DLD1 (cell line): Measurements from ENCODE around the gene CXorf51B.
"Not testable (repeated sequence)": the region's sequence is repeated elsewhere in the genome, so short reads cannot be mapped to it uniquely, and the experiment has no call there.

Experiments
- in situ Hi-C: cut with HindIII; loops from 2 replicates; pipeline ENCODE4 v1.10.0; 2017; ENCODE audit warnings: low sequenced_read_pairs

The CXorf51B gene

DNA sequence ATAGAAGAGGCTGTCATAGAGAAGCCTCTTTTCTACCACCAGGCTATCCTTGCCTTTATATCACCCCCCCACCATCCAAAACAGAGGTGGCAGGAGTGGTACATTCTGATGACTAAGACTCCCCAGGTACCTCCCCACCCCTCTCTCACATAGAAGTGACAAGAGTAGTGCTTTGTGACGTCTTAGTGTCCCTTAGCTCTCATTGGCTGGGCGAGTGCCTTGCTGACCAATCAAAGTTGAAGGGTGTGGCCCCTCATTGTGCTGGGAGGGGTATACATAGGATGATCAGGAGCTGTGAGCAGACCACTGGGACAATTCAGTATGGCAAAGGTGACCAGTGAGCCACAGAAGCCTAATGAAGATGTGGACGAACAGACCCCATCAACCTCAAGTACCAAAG, at the start of gene CXorf51B:
CXorf51B (plus strand) TSS at position 301 of the 400 bp plus-strand sequence; CDS start at position 322, 21 bp downstream.
- in situ Hi-C loops: not testable (repeated sequence)

DNA sequence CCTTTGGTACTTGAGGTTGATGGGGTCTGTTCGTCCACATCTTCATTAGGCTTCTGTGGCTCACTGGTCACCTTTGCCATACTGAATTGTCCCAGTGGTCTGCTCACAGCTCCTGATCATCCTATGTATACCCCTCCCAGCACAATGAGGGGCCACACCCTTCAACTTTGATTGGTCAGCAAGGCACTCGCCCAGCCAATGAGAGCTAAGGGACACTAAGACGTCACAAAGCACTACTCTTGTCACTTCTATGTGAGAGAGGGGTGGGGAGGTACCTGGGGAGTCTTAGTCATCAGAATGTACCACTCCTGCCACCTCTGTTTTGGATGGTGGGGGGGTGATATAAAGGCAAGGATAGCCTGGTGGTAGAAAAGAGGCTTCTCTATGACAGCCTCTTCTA, 5.1 kb downstream of the CXorf51B start, which contains the start of gene CXorf51A:
CXorf51A (minus strand) TSS at position 101 of the 400 bp plus-strand sequence; CDS start at position 80, 21 bp downstream.
- in situ Hi-C loops: not testable (repeated sequence)

DNA sequence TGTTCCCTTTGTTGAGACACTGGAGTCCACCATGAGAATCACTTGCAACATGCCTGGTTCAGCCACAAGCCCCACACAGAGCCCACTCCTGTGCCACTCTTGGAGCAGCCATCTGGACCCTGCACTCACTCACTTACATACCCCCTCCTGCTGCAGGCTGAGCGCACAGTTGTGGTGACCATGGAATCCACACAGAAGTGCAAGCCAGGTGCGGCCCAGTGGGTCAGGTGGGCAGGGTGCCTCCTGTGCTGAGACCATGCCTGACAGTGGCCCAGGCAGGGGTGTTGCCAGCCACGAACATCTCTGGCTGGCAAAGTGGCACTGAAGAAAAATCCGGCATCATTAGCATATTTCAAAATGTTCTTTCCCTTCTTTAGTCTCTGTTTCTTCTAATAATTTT, 22.4 kb downstream of the CXorf51B start:
- in situ Hi-C loops: no loop called here

DNA sequence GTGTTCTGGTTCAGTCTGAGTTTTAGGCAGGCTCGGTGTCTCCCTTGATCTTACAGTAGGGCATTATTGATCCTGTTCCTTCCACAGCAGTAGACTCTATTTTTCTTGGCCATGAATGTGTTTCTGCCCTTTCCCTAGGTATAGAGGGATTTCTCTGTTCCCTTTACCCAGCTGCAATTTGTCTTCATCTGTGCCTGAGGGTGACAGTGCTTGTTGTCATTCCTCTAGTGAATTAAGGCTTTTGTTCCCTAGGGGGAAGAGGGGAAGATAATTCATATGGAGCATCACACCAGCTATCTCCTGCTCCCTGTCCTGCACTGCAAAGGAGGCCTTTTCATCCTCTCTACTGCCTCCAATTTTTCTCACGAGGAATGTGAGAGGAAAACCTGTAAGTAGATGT, 44.7 kb downstream of the CXorf51B start:
- in situ Hi-C loops: no loop called here
